Neural cell (in vitro differentiated cells): Measurements from ENCODE around the gene ARHGAP10. TPM values are rescaled to one million over a fixed set of nuclear protein-coding genes. Genes with fewer than 3 reads are reported as not detected.

Experiments used
- H2AFZ ChIP-seq: fragments of 200-600, 300-800 bp; sonication (generic), shearing (Covaris generic); 2 replicates; pipeline ENCODE4 v1.6.0; 2014; ENCODE audit warnings: low read depth, mild to moderate bottlenecking, antibody characterized with exemption, low read length, moderate library complexity
- H3F3A ChIP-seq: fragments of 200-600 bp; shearing (Covaris generic); 2 replicates; pipeline ENCODE4 v1.6.1; 2016; ENCODE audit warnings: mild to moderate bottlenecking, moderate library complexity, mixed read lengths, antibody characterized with exemption, low read length; ENCODE audit not compliant: insufficient read depth, poor library complexity, severe bottlenecking
- H3K27ac ChIP-seq: fragments of 200-600, 300-800 bp; sonication (generic), shearing (Covaris generic); 2 replicates; pipeline ENCODE4 v1.5.1; 2014; ENCODE audit warnings: mild to moderate bottlenecking, low read length, moderate library complexity
- H3K27me3 ChIP-seq: fragments of 300-800, 200-600 bp; sonication (generic), shearing (Covaris generic); 2 replicates; pipeline ENCODE4 v1.6.0; 2014; ENCODE audit warnings: mild to moderate bottlenecking, low read depth, low read length, moderate library complexity; ENCODE audit not compliant: insufficient read depth
- H3K36me3 ChIP-seq: fragments of 300-800, 200-600 bp; sonication (generic), shearing (Covaris generic); 2 replicates; pipeline ENCODE4 v1.5.1; 2014; ENCODE audit warnings: mild to moderate bottlenecking, antibody characterized with exemption, low read length, moderate library complexity; ENCODE audit not compliant: insufficient read depth
- H3K4me2 ChIP-seq: fragments of 300-800, 200-600 bp; sonication (generic), shearing (Covaris generic); 2 replicates; pipeline ENCODE4 v1.6.0; 2014; ENCODE audit warnings: mild to moderate bottlenecking, low read length
- H3K4me3 ChIP-seq: fragments of 300-800, 200-600 bp; sonication (generic), shearing (Covaris generic); 2 replicates; pipeline ENCODE4 v1.5.1; 2014; ENCODE audit warnings: mild to moderate bottlenecking, low read length, moderate library complexity
- H3K79me2 ChIP-seq: fragments of 200-600 bp; shearing (Covaris generic); replicated peaks from 2 replicates; pipeline ENCODE4 v1.6.0; 2014; ENCODE audit warnings: mild to moderate bottlenecking, low read length, moderate library complexity; ENCODE audit not compliant: insufficient read depth
- H3K9ac ChIP-seq: fragments of 300-800, 200-600 bp; sonication (generic), shearing (Covaris generic); 2 replicates; pipeline ENCODE4 v1.6.1; 2016; ENCODE audit warnings: mild to moderate bottlenecking, low read length, mixed read lengths
- H3K9me2 ChIP-seq: fragments of 200-600 bp; shearing (Covaris generic); 2 replicates; pipeline ENCODE4 v1.6.1; 2016; ENCODE audit warnings: mild to moderate bottlenecking, low read length, mixed read lengths; ENCODE audit not compliant: insufficient read depth
- H3K9me3 ChIP-seq: fragments of 200-600, 300-800 bp; sonication (generic), shearing (Covaris generic); 2 replicates; pipeline ENCODE4 v1.6.1; 2016; ENCODE audit warnings: mild to moderate bottlenecking, mixed run types, low read length, moderate library complexity, mixed read lengths
- H4K20me1 ChIP-seq: fragments of 200-600 bp; shearing (Covaris generic); 2 replicates; pipeline ENCODE4 v1.6.1; 2016; ENCODE audit warnings: mild to moderate bottlenecking, mixed run types; ENCODE audit not compliant: insufficient read depth
- EP300 ChIP-seq: fragments of 450-650 bp; conservative IDR thresholded peaks from 2 replicates; pipeline ENCODE4 v1.6.1; 2014; ENCODE audit warnings: antibody characterized with exemption, mild to moderate bottlenecking, moderate library complexity; ENCODE audit not compliant: poor library complexity, severe bottlenecking
- EZH2 ChIP-seq: fragments of 200-600, 300-800 bp; shearing (Covaris generic), sonication (generic); IDR thresholded peaks from 2 replicates; pipeline ENCODE4 v1.6.1; 2014; ENCODE audit warnings: antibody characterized with exemption, low read length, borderline replicate concordance, mild to moderate bottlenecking; ENCODE audit not compliant: insufficient read depth, poor library complexity, severe bottlenecking
- MXI1 ChIP-seq: fragments of 450-650 bp; conservative IDR thresholded peaks from 2 replicates; pipeline ENCODE4 v1.6.1; 2014; ENCODE audit warnings: antibody characterized with exemption, mild to moderate bottlenecking; ENCODE audit not compliant: poor library complexity, severe bottlenecking
- POLR2AphosphoS5 ChIP-seq: IDR thresholded peaks from 2 replicates; pipeline ENCODE4 v1.6.1; 2012
- RAD21 ChIP-seq: fragments of 450-650 bp; conservative IDR thresholded peaks from 2 replicates; pipeline ENCODE4 v1.6.1; 2014; ENCODE audit warnings: antibody characterized with exemption, mild to moderate bottlenecking, moderate library complexity
- SMC3 ChIP-seq: fragments of 450-650 bp; conservative IDR thresholded peaks from 2 replicates; pipeline ENCODE4 v1.6.1; 2014; ENCODE audit warnings: antibody characterized with exemption, mild to moderate bottlenecking, moderate library complexity; ENCODE audit not compliant: poor library complexity
- TAF1 ChIP-seq: IDR thresholded peaks from 2 replicates; pipeline ENCODE4 v1.6.1; 2012; ENCODE audit warnings: low read depth
- polyA plus RNA-seq: library from polyadenylated mRNA; depleted of rRNA; stranded (reverse); fragments of >200 nt; gene quantifications from 2 replicates; pipeline ENCODE4 v1.2.3, GENCODE V29; 2014
- TF ChIP-seq, protein P1 (sequence below): IDR thresholded peaks from 2 replicates; pipeline ENCODE4 v1.6.1; 2012; ENCODE audit warnings: borderline replicate concordance
- TF ChIP-seq, protein P2 (sequence below): fragments of 450-650 bp; IDR thresholded peaks from 2 replicates; pipeline ENCODE4 v1.5.1; 2014; ENCODE audit warnings: antibody characterized with exemption, mild to moderate bottlenecking, moderate library complexity; ENCODE audit not compliant: poor library complexity, severe bottlenecking

ARHGAP10 gene
- polyA plus RNA-seq, 1 donor from 2014 or later: 1.2 TPM

DNA sequence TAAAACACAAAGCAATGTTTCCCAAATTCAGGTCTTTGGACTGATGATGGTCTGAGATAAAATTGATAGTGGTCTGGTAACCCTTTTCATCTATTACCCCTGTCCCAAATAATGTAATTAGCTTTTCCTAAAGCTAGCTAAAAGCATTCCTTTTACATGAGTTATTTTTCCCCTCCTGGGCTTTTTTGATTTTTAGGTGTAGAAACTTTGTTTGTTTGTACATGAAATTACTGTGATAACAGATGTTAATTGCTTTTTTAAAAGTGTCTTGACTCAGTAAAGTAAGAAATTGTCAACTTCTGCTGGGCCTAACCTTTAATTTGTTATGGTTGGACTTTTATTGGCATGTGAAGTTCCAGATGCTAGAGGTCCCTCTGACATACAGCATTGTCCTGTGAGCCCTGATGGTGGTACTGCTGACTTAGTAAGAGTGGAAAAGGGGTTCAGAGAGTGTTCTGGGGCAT is 145.5 kb downstream of the ARHGAP10 start:
- no peak for TF ChIP-seq EZH2
- no peak for TF ChIP-seq POLR2AphosphoS5
- TF ChIP-seq SMC3: no peak
- TF ChIP-seq TAF1: no peak
- TF ChIP-seq, protein P1, sequence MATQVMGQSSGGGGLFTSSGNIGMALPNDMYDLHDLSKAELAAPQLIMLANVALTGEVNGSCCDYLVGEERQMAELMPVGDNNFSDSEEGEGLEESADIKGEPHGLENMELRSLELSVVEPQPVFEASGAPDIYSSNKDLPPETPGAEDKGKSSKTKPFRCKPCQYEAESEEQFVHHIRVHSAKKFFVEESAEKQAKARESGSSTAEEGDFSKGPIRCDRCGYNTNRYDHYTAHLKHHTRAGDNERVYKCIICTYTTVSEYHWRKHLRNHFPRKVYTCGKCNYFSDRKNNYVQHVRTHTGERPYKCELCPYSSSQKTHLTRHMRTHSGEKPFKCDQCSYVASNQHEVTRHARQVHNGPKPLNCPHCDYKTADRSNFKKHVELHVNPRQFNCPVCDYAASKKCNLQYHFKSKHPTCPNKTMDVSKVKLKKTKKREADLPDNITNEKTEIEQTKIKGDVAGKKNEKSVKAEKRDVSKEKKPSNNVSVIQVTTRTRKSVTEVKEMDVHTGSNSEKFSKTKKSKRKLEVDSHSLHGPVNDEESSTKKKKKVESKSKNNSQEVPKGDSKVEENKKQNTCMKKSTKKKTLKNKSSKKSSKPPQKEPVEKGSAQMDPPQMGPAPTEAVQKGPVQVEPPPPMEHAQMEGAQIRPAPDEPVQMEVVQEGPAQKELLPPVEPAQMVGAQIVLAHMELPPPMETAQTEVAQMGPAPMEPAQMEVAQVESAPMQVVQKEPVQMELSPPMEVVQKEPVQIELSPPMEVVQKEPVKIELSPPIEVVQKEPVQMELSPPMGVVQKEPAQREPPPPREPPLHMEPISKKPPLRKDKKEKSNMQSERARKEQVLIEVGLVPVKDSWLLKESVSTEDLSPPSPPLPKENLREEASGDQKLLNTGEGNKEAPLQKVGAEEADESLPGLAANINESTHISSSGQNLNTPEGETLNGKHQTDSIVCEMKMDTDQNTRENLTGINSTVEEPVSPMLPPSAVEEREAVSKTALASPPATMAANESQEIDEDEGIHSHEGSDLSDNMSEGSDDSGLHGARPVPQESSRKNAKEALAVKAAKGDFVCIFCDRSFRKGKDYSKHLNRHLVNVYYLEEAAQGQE: no peak
- TF ChIP-seq, protein P2, sequence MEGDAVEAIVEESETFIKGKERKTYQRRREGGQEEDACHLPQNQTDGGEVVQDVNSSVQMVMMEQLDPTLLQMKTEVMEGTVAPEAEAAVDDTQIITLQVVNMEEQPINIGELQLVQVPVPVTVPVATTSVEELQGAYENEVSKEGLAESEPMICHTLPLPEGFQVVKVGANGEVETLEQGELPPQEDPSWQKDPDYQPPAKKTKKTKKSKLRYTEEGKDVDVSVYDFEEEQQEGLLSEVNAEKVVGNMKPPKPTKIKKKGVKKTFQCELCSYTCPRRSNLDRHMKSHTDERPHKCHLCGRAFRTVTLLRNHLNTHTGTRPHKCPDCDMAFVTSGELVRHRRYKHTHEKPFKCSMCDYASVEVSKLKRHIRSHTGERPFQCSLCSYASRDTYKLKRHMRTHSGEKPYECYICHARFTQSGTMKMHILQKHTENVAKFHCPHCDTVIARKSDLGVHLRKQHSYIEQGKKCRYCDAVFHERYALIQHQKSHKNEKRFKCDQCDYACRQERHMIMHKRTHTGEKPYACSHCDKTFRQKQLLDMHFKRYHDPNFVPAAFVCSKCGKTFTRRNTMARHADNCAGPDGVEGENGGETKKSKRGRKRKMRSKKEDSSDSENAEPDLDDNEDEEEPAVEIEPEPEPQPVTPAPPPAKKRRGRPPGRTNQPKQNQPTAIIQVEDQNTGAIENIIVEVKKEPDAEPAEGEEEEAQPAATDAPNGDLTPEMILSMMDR: no peak
- no peak for TF ChIP-seq MXI1
- TF ChIP-seq RAD21: no peak
- TF ChIP-seq EP300: no peak
- H3K79me2 ChIP-seq: no peaks in the 10 kb centered on the region
- no peak overlapping the region for H3K4me2 ChIP-seq
- H3K27me3 ChIP-seq: no peaks in the 10 kb centered on the region
- H4K20me1 ChIP-seq: no peaks in the 10 kb centered on the region
- H3K9ac ChIP-seq: no peak overlapping the region
- H3K9me3 ChIP-seq: no peaks in the 10 kb centered on the region
- no peaks in the 10 kb centered on the region for H3K9me2 ChIP-seq
- H3F3A ChIP-seq: no peaks in the 10 kb centered on the region
- H3K4me3 ChIP-seq: no peak overlapping the region
- H3K36me3 ChIP-seq: no peaks in the 10 kb centered on the region
- no peak overlapping the region for H3K27ac ChIP-seq
- H2AFZ ChIP-seq: no peak overlapping the region

DNA sequence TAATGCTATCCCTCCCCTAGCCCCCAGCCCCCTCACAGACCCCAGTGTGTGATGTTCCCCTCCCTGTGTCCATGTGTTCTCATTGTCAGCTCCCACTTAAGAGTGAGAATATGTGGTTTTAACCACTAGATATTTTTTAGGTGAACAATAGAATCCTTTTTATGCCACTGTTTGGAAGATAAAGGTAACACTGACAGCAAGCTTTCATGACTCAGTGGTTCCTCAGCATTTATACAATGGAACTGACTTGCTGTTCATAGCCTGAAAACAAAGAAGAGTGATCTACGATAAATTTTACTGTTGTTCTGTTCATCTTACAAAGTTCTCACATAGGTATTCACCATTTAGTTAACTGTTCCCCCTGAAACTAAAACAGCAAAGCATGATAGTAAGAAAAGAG is 147.8 kb downstream of the ARHGAP10 start:
- no peak for TF ChIP-seq RAD21
- TF ChIP-seq SMC3: no peak
- TF ChIP-seq, protein P1: no peak
- TF ChIP-seq POLR2AphosphoS5: no peak
- no peak for TF ChIP-seq MXI1
- no peak for TF ChIP-seq TAF1
- TF ChIP-seq EP300: no peak
- no peak for TF ChIP-seq EZH2
- TF ChIP-seq, protein P2: no peak
- no peaks in the 10 kb centered on the region for H4K20me1 ChIP-seq
- no peak overlapping the region for H3K4me3 ChIP-seq
- H3K9me2 ChIP-seq: no peaks in the 10 kb centered on the region
- H3K4me2 ChIP-seq: no peak overlapping the region
- no peaks in the 10 kb centered on the region for H3K9me3 ChIP-seq
- no peak overlapping the region for H2AFZ ChIP-seq
- no peaks in the 10 kb centered on the region for H3K79me2 ChIP-seq
- no peaks in the 10 kb centered on the region for H3K36me3 ChIP-seq
- no peaks in the 10 kb centered on the region for H3F3A ChIP-seq
- no peak overlapping the region for H3K27ac ChIP-seq
- no peaks in the 10 kb centered on the region for H3K27me3 ChIP-seq
- H3K9ac ChIP-seq: no peak overlapping the region
